Mesendoderm (in vitro differentiated cells): ENCODE data around the gene GRB10.

Source experiments
- DNase-seq: peaks from one replicate; pipeline ENCODE4 v3.0.0; 2013
- H2AK5ac ChIP-seq: 2 replicates; pipeline ENCODE4 v1.6.1; 2013; ENCODE audit warnings: low read length, inconsistent platforms
- H2BK120ac ChIP-seq: 2 replicates; pipeline ENCODE4 v1.6.1; 2013; ENCODE audit warnings: low read depth, mild to moderate bottlenecking, low read length, moderate library complexity, mixed read lengths
- H2BK15ac ChIP-seq: replicated peaks from 2 replicates; pipeline ENCODE4 v1.6.1; 2013; ENCODE audit warnings: low read depth, mild to moderate bottlenecking, moderate library complexity
- H2BK5ac ChIP-seq: 2 replicates; pipeline ENCODE4 v1.6.1; 2013; ENCODE audit warnings: low read length, inconsistent platforms
- H3K18ac ChIP-seq: 2 replicates; pipeline ENCODE4 v1.6.1; 2013; ENCODE audit warnings: mild to moderate bottlenecking, low read length, mixed read lengths
- H3K23ac ChIP-seq: one replicate; pipeline ENCODE4 v1.6.1; 2013; ENCODE audit warnings: low read length
- H3K27ac ChIP-seq: 2 replicates; pipeline ENCODE4 v1.5.1; 2013; ENCODE audit warnings: low read depth, mild to moderate bottlenecking, inconsistent platforms, low read length, moderate library complexity
- H3K27me3 ChIP-seq: 2 replicates; pipeline ENCODE4 v1.6.1; 2013; ENCODE audit warnings: low read length, control low read depth, mild to moderate bottlenecking, inconsistent platforms; ENCODE audit not compliant: insufficient read depth, poor library complexity
- H3K36me3 ChIP-seq: 2 replicates; pipeline ENCODE4 v1.6.1; 2013; ENCODE audit warnings: low read length, inconsistent platforms; ENCODE audit not compliant: control insufficient read depth, insufficient read depth
- H3K4ac ChIP-seq: one replicate; pipeline ENCODE4 v1.6.1; 2013; ENCODE audit warnings: low read depth, mild to moderate bottlenecking, low read length, moderate library complexity
- H3K4me1 ChIP-seq: 2 replicates; pipeline ENCODE4 v1.6.1; 2013; ENCODE audit warnings: low read depth, low read length, inconsistent platforms; ENCODE audit not compliant: control insufficient read depth
- H3K4me2 ChIP-seq: 2 replicates; pipeline ENCODE4 v1.6.1; 2013; ENCODE audit warnings: low read length
- H3K4me3 ChIP-seq: 2 replicates; pipeline ENCODE4 v1.5.1; 2013; ENCODE audit warnings: mild to moderate bottlenecking, low read length
- H3K56ac ChIP-seq: one replicate; pipeline ENCODE4 v1.6.1; 2013; ENCODE audit warnings: low read length
- H3K79me1 ChIP-seq: 2 replicates; pipeline ENCODE4 v1.6.1; 2013; ENCODE audit warnings: low read length, inconsistent platforms
- H3K79me2 ChIP-seq: 2 replicates; pipeline ENCODE4 v1.6.1; 2013; ENCODE audit warnings: mild to moderate bottlenecking, low read length; ENCODE audit not compliant: control insufficient read depth, insufficient read depth
- H3K9ac ChIP-seq: 2 replicates; pipeline ENCODE4 v1.6.1; 2013; ENCODE audit warnings: low read length, inconsistent platforms
- H4K5ac ChIP-seq: one replicate; pipeline ENCODE4 v1.6.1; 2013; ENCODE audit warnings: low read length
- H4K8ac ChIP-seq: one replicate; pipeline ENCODE4 v1.6.1; 2013; ENCODE audit warnings: low read depth, mild to moderate bottlenecking, control low read depth, low read length, moderate library complexity
- WGBS: extraction: QIAGEN DNeasy Blood & Tissue Kit; methylation state at CpG from one replicate; pipeline ENCODE4 v1.1.7; 2013; ENCODE audit warnings: low lambda C conversion rate, missing lambda C conversion rate; ENCODE audit not compliant: insufficient coverage; ENCODE audit errors: extremely low coverage; 5-methylcytosine and 5-hydroxymethylcytosine counted together

GRB10 gene

DNA sequence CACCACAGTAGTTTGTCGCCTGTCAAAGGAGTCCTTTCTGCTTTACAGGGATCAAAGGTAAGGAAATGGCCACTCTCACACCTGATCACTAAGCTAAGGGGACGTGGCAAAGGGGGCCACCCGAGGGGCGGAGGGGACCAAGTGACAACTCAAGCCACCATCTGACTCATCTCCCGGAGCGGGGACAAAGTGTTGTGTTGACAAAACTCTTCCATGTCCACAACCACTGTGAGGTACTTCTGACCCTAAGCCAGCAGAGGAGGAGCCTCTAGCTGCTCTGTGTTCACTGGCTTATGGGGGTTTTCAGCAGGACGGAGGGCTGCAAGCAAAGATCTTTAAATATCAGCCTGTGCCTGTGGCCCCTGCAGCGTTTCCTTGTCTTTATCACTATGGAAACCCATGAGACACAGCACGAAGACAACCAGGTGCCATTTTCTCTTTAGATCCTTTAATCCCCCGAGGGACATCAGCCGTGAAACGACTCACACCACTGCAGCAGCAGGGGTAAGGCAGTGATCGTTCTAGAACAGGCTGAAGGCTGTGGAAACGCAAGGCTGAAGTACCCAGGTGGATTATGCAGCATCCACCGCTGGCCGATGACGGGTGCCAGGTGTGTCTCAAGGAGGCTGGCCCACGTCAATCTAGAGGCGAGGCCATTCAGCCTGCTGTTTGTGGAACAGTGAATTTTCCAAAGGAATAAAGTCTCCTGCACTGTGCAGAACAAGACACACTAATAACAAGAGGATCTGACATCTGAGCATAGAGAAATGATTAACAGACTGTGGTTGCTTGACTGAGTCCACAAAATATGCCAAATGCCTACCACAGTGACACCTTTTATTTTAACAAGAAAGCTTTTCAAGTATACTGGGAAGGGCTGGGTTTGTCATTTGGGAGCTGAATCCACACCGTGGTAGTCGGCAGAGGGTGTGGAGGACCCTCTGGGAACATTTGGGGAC, 190.9 kb downstream of the GRB10 start:
- Histone ChIP-seq H3K79me2 (no peaks in the 10 kb centered on the region), H3K79me1 (no peaks in the 10 kb centered on the region), H3K4me3 (no peak overlapping the region), H3K18ac (no peak overlapping the region), H2BK120ac (no peak overlapping the region), H3K4me1 (no peaks in the 10 kb centered on the region), H3K4me2 (no peak overlapping the region), H3K9ac (no peak overlapping the region), H3K27ac (no peak overlapping the region), H3K36me3 (peaks cover 6% of the 10 kb centered on the region), H3K56ac (no peak overlapping the region), H3K4ac (no peak overlapping the region), H3K27me3 (no peaks in the 10 kb centered on the region), H2BK15ac (no peak overlapping the region), H2BK5ac (no peak overlapping the region), H4K8ac (no peak overlapping the region), H4K5ac (no peak overlapping the region), H2AK5ac (no peak overlapping the region), H3K23ac (no peak overlapping the region)
- no CpG with 5 or more reads among the region's 21 CpGs for WGBS
- DNase-seq, result peak; percentile 47

DNA sequence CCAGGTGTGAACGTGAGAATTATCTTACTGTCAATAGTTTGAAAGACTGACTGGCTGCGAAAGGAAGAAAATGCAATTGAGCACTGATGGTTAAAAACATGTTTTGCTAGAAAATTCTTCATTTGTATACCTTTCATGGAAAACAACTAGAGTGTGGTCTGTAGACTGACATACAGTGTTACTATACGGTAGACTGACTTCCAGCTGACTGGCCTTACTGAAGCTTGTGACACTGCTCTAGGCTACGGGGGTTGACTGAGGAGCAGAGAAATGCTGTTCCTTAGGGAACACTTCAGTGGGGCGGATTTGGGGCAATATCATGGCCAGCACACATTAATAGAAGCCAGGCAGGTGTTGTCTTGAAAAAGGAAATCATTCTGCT, 191.6 kb downstream of the GRB10 start:
- no peak overlapping the region for H2BK5ac ChIP-seq
- no peak overlapping the region for H4K5ac ChIP-seq
- H2AK5ac ChIP-seq, result no peak overlapping the region
- H3K23ac ChIP-seq, result no peak overlapping the region
- H4K8ac ChIP-seq, result no peak overlapping the region
- H3K79me2 ChIP-seq, result no peaks in the 10 kb centered on the region
- no peak overlapping the region for H3K4me3 ChIP-seq
- no peak overlapping the region for H2BK120ac ChIP-seq
- no peaks in the 10 kb centered on the region for H3K79me1 ChIP-seq
- no peak overlapping the region for H3K27ac ChIP-seq
- H3K56ac ChIP-seq, result no peak overlapping the region
- peaks cover 6% of the 10 kb centered on the region for H3K36me3 ChIP-seq
- H3K18ac ChIP-seq, result no peak overlapping the region
- WGBS, result no CpG with 5 or more reads among the region's 5 CpGs
- H2BK15ac ChIP-seq, result no peak overlapping the region
- H3K4me1 ChIP-seq, result no peaks in the 10 kb centered on the region
- no peak for DNase-seq
- no peak overlapping the region for H3K9ac ChIP-seq
- no peaks in the 10 kb centered on the region for H3K27me3 ChIP-seq
- H3K4me2 ChIP-seq, result no peak overlapping the region
- H3K4ac ChIP-seq, result no peak overlapping the region

DNA sequence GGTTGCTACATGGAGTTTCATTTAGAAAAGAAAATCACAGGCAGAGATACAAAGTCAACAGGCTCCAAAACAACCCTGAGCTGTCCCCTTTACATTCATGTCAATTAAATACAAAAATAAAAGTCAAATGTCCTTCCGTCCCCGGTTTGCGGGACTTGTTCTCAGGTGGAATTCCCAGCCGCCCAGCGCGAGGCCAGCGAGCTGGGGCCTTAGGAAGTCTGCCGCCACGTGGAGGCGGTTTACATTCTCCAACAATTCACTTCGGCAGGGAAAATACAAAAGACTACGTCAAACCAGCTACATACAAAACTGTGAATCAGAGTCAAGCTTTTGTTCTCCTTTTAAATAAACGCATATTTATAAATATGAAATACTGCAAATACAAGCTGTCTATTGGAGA, 192.2 kb downstream of the GRB10 start:
- Histone ChIP-seq H3K56ac (no peak overlapping the region), H3K27me3 (no peaks in the 10 kb centered on the region), H2BK5ac (no peak overlapping the region), H3K9ac (no peak overlapping the region), H2BK120ac (no peak overlapping the region), H2BK15ac (no peak overlapping the region), H3K4me2 (no peak overlapping the region), H2AK5ac (no peak overlapping the region), H3K23ac (no peak overlapping the region), H3K4ac (no peak overlapping the region), H3K36me3 (peaks cover 6% of the 10 kb centered on the region), H4K5ac (no peak overlapping the region), H4K8ac (no peak overlapping the region), H3K4me3 (no peak overlapping the region), H3K79me1 (no peaks in the 10 kb centered on the region), H3K18ac (no peak overlapping the region), H3K79me2 (no peaks in the 10 kb centered on the region), H3K4me1 (no peaks in the 10 kb centered on the region), H3K27ac (no peak overlapping the region)
- DNase-seq, result no peak
- WGBS, result no CpG with 5 or more reads among the region's 13 CpGs

DNA sequence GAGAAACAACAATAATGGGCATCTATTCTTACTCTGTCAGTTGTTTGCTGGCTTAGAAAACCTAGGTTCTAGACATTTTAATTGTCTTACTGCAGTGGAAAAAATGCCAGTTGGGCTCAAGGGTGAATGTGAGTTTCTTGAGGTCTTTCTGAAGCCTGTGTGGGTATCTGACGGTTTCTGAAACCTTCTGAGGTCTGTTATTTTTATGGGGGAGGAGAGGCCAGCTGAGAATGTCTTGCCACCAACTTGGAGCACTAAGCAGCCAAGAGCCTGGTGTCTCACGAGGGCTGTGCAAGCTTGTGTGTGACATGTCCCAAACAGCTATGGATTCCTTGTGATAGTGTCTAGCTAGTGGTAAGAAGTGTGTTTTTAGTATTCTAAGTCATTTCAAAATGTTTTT, 193.3 kb downstream of the GRB10 start:
- Histone ChIP-seq H3K4ac (no peak overlapping the region), H3K27ac (no peak overlapping the region), H3K79me2 (no peaks in the 10 kb centered on the region), H3K4me1 (no peaks in the 10 kb centered on the region), H3K18ac (no peak overlapping the region), H3K9ac (no peak overlapping the region), H3K36me3 (peaks cover 5% of the 10 kb centered on the region), H3K79me1 (no peaks in the 10 kb centered on the region), H3K4me2 (no peak overlapping the region), H2BK120ac (no peak overlapping the region), H3K56ac (no peak overlapping the region), H2BK5ac (no peak overlapping the region), H4K8ac (no peak overlapping the region), H2AK5ac (no peak overlapping the region), H4K5ac (no peak overlapping the region), H3K23ac (no peak overlapping the region), H3K4me3 (no peak overlapping the region), H3K27me3 (no peaks in the 10 kb centered on the region), H2BK15ac (no peak overlapping the region)
- DNase-seq, result no peak
- no CpG with 5 or more reads among the region's 2 CpGs for WGBS

DNA sequence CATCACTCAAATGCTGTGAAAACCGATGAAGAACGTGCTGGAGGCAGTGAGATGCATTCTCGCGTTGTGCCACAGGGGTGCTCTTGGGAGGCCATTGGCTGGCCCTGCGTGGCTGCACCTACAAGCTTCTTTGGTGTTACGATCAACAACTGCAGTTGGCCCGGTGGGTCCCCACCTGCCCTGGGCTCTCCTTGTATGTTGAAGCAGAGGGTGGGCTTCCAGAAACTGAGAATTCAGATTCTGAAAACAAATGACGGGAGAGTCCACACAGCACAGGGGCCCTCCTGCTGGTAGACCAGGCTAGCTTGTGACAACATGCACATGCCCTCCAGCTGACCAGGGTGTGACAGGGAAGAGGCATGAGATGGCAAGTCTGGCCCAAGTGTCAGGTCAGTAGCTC, 193.8 kb downstream of the GRB10 start:
- Histone ChIP-seq H3K56ac (no peak overlapping the region), H4K5ac (no peak overlapping the region), H3K9ac (no peak overlapping the region), H2BK120ac (no peak overlapping the region), H4K8ac (no peak overlapping the region), H2BK5ac (no peak overlapping the region), H3K36me3 (peaks cover 3% of the 10 kb centered on the region), H3K4me1 (no peaks in the 10 kb centered on the region), H3K79me2 (no peaks in the 10 kb centered on the region), H3K79me1 (no peaks in the 10 kb centered on the region), H3K27me3 (no peaks in the 10 kb centered on the region), H3K4me3 (no peak overlapping the region), H2BK15ac (no peak overlapping the region), H3K4ac (no peak overlapping the region), H3K4me2 (no peak overlapping the region), H3K18ac (no peak overlapping the region), H3K23ac (no peak overlapping the region), H3K27ac (no peak overlapping the region), H2AK5ac (no peak overlapping the region)
- DNase-seq, result peak; percentile 54
- WGBS, result no CpG with 5 or more reads among the region's 8 CpGs

DNA sequence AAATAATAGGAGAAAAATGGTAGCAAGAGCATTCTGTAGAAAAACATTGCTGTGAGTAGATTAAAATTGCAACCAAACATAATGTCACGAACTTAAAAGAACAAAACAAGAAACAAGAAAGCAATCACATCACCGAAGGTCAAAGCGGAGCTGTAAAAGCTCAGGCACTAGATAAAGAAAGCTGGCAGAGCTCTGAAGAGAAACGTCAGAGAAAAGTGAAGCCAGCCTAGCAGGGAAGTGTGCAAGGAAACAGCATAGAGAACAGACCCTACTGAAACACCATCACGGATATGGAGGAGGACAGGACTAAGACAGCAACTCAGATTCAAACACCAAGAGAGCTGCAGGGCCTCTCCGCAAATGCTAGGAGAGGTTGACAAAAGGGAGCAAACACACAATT, 195.0 kb downstream of the GRB10 start:
- H4K8ac ChIP-seq, result no peak overlapping the region
- H3K4me2 ChIP-seq, result no peak overlapping the region
- H2BK15ac ChIP-seq, result no peak overlapping the region
- no peaks in the 10 kb centered on the region for H3K36me3 ChIP-seq
- H2BK5ac ChIP-seq, result no peak overlapping the region
- H3K56ac ChIP-seq, result no peak overlapping the region
- no peak overlapping the region for H3K4ac ChIP-seq
- no peak overlapping the region for H2AK5ac ChIP-seq
- no peak overlapping the region for H3K18ac ChIP-seq
- WGBS, result no CpG with 5 or more reads among the region's 6 CpGs
- no peak overlapping the region for H3K23ac ChIP-seq
- H3K27ac ChIP-seq, result no peak overlapping the region
- H3K79me2 ChIP-seq, result no peaks in the 10 kb centered on the region
- no peak overlapping the region for H3K9ac ChIP-seq
- no peaks in the 10 kb centered on the region for H3K79me1 ChIP-seq
- H3K4me3 ChIP-seq, result no peak overlapping the region
- no peaks in the 10 kb centered on the region for H3K27me3 ChIP-seq
- no peak overlapping the region for H4K5ac ChIP-seq
- no peak overlapping the region for H2BK120ac ChIP-seq
- DNase-seq, result no peak
- no peaks in the 10 kb centered on the region for H3K4me1 ChIP-seq
